NB4 (cell line): ENCODE measurements around the gene G6PC1.

Experiments used
- MYC ChIP-seq: IDR thresholded peaks from 2 replicates; pipeline ENCODE4 v1.6.1; 2011; ENCODE audit warnings: low read depth, low read length
- POLR2A ChIP-seq: IDR thresholded peaks from 2 replicates; pipeline ENCODE4 v1.6.1; 2011; ENCODE audit warnings: mild to moderate bottlenecking; ENCODE audit not compliant: insufficient read length; ENCODE audit errors: extremely low read depth
- TF ChIP-seq, protein P1 (sequence below): IDR thresholded peaks from one replicate; pipeline ENCODE4 v1.5.1; 2012; ENCODE audit warnings: low read depth, low read length

DNA sequence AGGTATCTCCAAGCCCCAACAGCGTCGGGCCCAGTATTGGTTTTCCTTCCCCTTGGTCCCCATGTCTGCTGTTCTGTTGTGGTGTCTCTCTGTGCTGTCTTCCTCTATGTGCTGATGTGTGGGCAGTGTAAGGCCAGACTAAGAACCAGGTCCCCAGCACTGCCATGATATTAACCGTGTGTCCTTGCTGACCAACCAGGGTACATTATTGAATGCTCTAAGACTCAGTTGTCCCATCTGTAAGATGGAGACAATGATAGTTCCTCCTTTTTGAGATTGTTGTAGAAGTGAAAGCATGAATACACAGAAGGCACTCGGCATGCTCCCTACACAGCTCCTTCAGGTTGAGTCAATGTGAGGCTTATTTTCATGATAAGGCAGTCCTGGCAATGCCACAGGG, 29.0 kb upstream of the G6PC1 start:
- TF ChIP-seq, protein P1, sequence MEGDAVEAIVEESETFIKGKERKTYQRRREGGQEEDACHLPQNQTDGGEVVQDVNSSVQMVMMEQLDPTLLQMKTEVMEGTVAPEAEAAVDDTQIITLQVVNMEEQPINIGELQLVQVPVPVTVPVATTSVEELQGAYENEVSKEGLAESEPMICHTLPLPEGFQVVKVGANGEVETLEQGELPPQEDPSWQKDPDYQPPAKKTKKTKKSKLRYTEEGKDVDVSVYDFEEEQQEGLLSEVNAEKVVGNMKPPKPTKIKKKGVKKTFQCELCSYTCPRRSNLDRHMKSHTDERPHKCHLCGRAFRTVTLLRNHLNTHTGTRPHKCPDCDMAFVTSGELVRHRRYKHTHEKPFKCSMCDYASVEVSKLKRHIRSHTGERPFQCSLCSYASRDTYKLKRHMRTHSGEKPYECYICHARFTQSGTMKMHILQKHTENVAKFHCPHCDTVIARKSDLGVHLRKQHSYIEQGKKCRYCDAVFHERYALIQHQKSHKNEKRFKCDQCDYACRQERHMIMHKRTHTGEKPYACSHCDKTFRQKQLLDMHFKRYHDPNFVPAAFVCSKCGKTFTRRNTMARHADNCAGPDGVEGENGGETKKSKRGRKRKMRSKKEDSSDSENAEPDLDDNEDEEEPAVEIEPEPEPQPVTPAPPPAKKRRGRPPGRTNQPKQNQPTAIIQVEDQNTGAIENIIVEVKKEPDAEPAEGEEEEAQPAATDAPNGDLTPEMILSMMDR: no peak
- TF ChIP-seq POLR2A (no peak), MYC (no peak)
